Breast epithelium (tissue), 3 donors: ENCODE data around the gene KLHL6.

Experiments used
- CTCF ChIP-seq, 3 donors: fragments of 450-650 bp; IDR thresholded peaks; one replicate each; pipeline ENCODE4 v1.5.1; 2016 to 2017; ENCODE audit warnings: antibody characterized with exemption in 3 of 3, mild to moderate bottlenecking in 3 of 3, moderate library complexity in 3 of 3
- POLR2A ChIP-seq: fragments of 450-650 bp; IDR thresholded peaks from one replicate; pipeline ENCODE4 v1.6.1; 2016; ENCODE audit warnings: antibody characterized with exemption, mild to moderate bottlenecking, moderate library complexity

- TF ChIP-seq CTCF (IDR thresholded peaks at IDR 0.05) (no peak), POLR2A (no peak)
These were observed 26.7 kb upstream of the KLHL6 start for GRCh38 chr3:183582161-183582560.
